Measurements from ENCODE around the gene TECPR2. TPM values are rescaled to one million over a fixed set of nuclear protein-coding genes. Genes with fewer than 3 reads are reported as not detected.
A peak's percentile ranks its signal among the peaks of the same experiment; 100 is the strongest.

The TECPR2 gene
- total and polyA plus RNA-seq, 2 of the 13 experiments (the other 11 are each of a cell fraction or from before 2014, with no cell fraction given) = 3.5 to 5.7 TPM

DNA sequence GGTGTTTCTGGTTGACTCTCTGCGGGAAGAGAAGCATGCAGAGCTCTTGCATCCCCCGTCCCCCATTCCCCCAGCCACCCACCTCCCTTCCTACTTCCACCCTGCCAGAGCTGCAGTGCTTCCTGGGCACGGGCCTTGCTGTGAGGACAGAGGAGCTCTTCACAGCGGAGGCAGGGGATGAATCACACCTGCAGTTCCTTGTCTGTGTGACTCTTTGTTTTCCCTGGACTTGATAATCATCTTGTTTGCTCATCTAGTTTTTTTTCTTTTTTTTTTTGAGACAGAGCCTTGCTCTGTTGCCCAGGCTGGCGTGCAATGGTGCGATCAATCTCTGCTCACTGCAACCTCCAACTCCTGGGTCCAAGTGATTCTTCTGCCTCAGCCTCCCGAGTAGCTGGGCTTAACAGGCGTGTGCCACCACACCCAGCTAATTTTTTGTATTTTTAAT lies 119.1 kb downstream of the TECPR2 start (continued):
- TF ChIP-seq SKI (IDR thresholded peaks at IDR 0.05; ENCODE audit: partially characterized antibody) (peak; percentile 53), FOXO1 (CRISPR knock-in tag; IDR thresholded peaks at IDR 0.05) (peak; percentile 7; the same call in 1 of the 2 replicates), CEBPG (CRISPR knock-in tag; IDR thresholded peaks at IDR 0.05) (0 out of 2 replicates have a peak, but pooled peaks have one; percentile 4), SAP130 (CRISPR knock-in tag; IDR thresholded peaks at IDR 0.05; ENCODE audit: low read depth) (peak; percentile 56), SALL1 (CRISPR knock-in tag; IDR thresholded peaks at IDR 0.05) (peak; percentile 47), ZMYM2 (CRISPR knock-in tag; IDR thresholded peaks at IDR 0.05) (peak; percentile 91), NKX3-1 (CRISPR knock-in tag; IDR thresholded peaks at IDR 0.05) (no peak), HDAC2 (CRISPR knock-in tag; IDR thresholded peaks at IDR 0.05) (peak; percentile 80), ARNT (IDR thresholded peaks at IDR 0.05) (0 out of 2 replicates have a peak, but pooled peaks have one; percentile 60), ZNF3 (CRISPR knock-in tag; IDR thresholded peaks at IDR 0.05) (peak; percentile 91), KLF15 (CRISPR knock-in tag; IDR thresholded peaks at IDR 0.05; ENCODE audit: borderline replicate concordance) (no peak), ZNF713 (CRISPR knock-in tag; IDR thresholded peaks at IDR 0.05) (no peak), CBX1 (IDR thresholded peaks at IDR 0.05; ENCODE audit: low read depth) (peak; percentile 72), PHF21A (CRISPR knock-in tag; IDR thresholded peaks at IDR 0.05) (peak; percentile 46; the same call in 1 of the 2 replicates), HOXA3 (CRISPR knock-in tag; IDR thresholded peaks at IDR 0.05) (0 out of 2 replicates have a peak, but pooled peaks have one; percentile 25), HMG20B (CRISPR knock-in tag; conservative IDR thresholded peaks at IDR 0.05) (peak; percentile 63), POGZ (CRISPR knock-in tag; IDR thresholded peaks at IDR 0.05) (peak; percentile 41; the same call in 1 of the 2 replicates), YEATS2 (CRISPR knock-in tag; IDR thresholded peaks at IDR 0.05; ENCODE audit: borderline replicate concordance) (no peak)
- TF ChIP-seq, protein P1, sequence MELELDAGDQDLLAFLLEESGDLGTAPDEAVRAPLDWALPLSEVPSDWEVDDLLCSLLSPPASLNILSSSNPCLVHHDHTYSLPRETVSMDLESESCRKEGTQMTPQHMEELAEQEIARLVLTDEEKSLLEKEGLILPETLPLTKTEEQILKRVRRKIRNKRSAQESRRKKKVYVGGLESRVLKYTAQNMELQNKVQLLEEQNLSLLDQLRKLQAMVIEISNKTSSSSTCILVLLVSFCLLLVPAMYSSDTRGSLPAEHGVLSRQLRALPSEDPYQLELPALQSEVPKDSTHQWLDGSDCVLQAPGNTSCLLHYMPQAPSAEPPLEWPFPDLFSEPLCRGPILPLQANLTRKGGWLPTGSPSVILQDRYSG (CRISPR knock-in tag; IDR thresholded peaks at IDR 0.05) = no peak
- TF ChIP-seq, protein P2, sequence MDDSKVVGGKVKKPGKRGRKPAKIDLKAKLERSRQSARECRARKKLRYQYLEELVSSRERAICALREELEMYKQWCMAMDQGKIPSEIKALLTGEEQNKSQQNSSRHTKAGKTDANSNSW (CRISPR knock-in tag; IDR thresholded peaks at IDR 0.05; ENCODE audit: borderline replicate concordance) = no peak
- TF ChIP-seq, protein P3, sequence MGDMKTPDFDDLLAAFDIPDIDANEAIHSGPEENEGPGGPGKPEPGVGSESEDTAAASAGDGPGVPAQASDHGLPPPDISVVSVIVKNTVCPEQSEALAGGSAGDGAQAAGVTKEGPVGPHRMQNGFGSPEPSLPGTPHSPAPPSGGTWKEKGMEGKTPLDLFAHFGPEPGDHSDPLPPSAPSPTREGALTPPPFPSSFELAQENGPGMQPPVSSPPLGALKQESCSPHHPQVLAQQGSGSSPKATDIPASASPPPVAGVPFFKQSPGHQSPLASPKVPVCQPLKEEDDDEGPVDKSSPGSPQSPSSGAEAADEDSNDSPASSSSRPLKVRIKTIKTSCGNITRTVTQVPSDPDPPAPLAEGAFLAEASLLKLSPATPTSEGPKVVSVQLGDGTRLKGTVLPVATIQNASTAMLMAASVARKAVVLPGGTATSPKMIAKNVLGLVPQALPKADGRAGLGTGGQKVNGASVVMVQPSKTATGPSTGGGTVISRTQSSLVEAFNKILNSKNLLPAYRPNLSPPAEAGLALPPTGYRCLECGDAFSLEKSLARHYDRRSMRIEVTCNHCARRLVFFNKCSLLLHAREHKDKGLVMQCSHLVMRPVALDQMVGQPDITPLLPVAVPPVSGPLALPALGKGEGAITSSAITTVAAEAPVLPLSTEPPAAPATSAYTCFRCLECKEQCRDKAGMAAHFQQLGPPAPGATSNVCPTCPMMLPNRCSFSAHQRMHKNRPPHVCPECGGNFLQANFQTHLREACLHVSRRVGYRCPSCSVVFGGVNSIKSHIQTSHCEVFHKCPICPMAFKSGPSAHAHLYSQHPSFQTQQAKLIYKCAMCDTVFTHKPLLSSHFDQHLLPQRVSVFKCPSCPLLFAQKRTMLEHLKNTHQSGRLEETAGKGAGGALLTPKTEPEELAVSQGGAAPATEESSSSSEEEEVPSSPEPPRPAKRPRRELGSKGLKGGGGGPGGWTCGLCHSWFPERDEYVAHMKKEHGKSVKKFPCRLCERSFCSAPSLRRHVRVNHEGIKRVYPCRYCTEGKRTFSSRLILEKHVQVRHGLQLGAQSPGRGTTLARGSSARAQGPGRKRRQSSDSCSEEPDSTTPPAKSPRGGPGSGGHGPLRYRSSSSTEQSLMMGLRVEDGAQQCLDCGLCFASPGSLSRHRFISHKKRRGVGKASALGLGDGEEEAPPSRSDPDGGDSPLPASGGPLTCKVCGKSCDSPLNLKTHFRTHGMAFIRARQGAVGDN (CRISPR knock-in tag; IDR thresholded peaks at IDR 0.05) = peak; percentile 17
- TF ChIP-seq, protein P4, sequence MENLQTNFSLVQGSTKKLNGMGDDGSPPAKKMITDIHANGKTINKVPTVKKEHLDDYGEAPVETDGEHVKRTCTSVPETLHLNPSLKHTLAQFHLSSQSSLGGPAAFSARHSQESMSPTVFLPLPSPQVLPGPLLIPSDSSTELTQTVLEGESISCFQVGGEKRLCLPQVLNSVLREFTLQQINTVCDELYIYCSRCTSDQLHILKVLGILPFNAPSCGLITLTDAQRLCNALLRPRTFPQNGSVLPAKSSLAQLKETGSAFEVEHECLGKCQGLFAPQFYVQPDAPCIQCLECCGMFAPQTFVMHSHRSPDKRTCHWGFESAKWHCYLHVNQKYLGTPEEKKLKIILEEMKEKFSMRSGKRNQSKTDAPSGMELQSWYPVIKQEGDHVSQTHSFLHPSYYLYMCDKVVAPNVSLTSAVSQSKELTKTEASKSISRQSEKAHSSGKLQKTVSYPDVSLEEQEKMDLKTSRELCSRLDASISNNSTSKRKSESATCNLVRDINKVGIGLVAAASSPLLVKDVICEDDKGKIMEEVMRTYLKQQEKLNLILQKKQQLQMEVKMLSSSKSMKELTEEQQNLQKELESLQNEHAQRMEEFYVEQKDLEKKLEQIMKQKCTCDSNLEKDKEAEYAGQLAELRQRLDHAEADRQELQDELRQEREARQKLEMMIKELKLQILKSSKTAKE (CRISPR knock-in tag; IDR thresholded peaks at IDR 0.05; ENCODE audit: borderline replicate concordance) = peak; percentile 46; the same call in 1 of the 2 replicates
- TF ChIP-seq, protein P5, sequence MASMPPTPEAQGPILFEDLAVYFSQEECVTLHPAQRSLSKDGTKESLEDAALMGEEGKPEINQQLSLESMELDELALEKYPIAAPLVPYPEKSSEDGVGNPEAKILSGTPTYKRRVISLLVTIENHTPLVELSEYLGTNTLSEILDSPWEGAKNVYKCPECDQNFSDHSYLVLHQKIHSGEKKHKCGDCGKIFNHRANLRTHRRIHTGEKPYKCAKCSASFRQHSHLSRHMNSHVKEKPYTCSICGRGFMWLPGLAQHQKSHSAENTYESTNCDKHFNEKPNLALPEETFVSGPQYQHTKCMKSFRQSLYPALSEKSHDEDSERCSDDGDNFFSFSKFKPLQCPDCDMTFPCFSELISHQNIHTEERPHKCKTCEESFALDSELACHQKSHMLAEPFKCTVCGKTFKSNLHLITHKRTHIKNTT (CRISPR knock-in tag; IDR thresholded peaks at IDR 0.05) = no peak
